ENCODE data around the gene TXNIP. TPM values are rescaled to one million over a fixed set of nuclear protein-coding genes. Genes with fewer than 3 reads are reported as not detected.
"Not testable (repeated sequence)": the region's sequence is repeated elsewhere in the genome, so short reads cannot be mapped to it uniquely, and the experiment has no call there.

Gene TXNIP
- total RNA-seq, 1 donor from 2014 or later, result 213 TPM

- Histone ChIP-seq H3K4me1 (no peaks in the 10 kb centered on the region), H2AFZ (replicated peaks) (no peak overlapping the region), H3K4me3 (no peak overlapping the region), H3F3A (ENCODE audit: low read depth) (peaks cover 17% of the 10 kb centered on the region), H3K27me3 (no peaks in the 10 kb centered on the region), H3K27ac (no peak overlapping the region), H3K9ac (no peak overlapping the region), H3K36me3 (no peaks in the 10 kb centered on the region), H4K20me1 (ENCODE audit: low read depth) (no peaks in the 10 kb centered on the region), H3K9me3 (ENCODE audit: low read depth) (no peaks in the 10 kb centered on the region), H3K4me2 (no peak overlapping the region), H3K79me2 (ENCODE audit: low read depth) (no peaks in the 10 kb centered on the region)
- no peak overlapping the region for H3K27ac Mint-ChIP-seq
- TF ChIP-seq EZH2phosphoT487 (IDR thresholded peaks at IDR 0.05) (no peak), CTCF (IDR thresholded peaks at IDR 0.05) (no peak), EZH2 (IDR thresholded peaks at IDR 0.05) (no peak)
- H3K27me3 Mint-ChIP-seq (ENCODE audit: insufficient read depth, low read depth), result peaks cover 20% of the 10 kb centered on the region
- peaks cover 4% of the 10 kb centered on the region for H3K36me3 Mint-ChIP-seq
- peaks cover 12% of the 10 kb centered on the region for H3K9me3 Mint-ChIP-seq
- H3K4me1 Mint-ChIP-seq, result peaks cover 15% of the 10 kb centered on the region
- no peak for DNase-seq (ENCODE audit: low spot score)
- no peak overlapping the region for H3K4me3 Mint-ChIP-seq
Measured at GRCh38 chr1:146031476-146031875, 35.1 kb upstream of the TXNIP start.

- Histone ChIP-seq H3K4me3 (no peak overlapping the region), H3K79me2 (ENCODE audit: low read depth) (no peaks in the 10 kb centered on the region), H3K4me2 (no peak overlapping the region), H2AFZ (replicated peaks) (no peak overlapping the region), H3K4me1 (no peaks in the 10 kb centered on the region), H3F3A (ENCODE audit: low read depth) (no peaks in the 10 kb centered on the region), H3K27ac (no peak overlapping the region), H4K20me1 (ENCODE audit: low read depth) (no peaks in the 10 kb centered on the region), H3K27me3 (no peaks in the 10 kb centered on the region), H3K9ac (no peak overlapping the region), H3K36me3 (no peaks in the 10 kb centered on the region), H3K9me3 (ENCODE audit: low read depth) (no peaks in the 10 kb centered on the region)
- H3K4me3 Mint-ChIP-seq, result no peak overlapping the region
- DNase-seq (ENCODE audit: low spot score), result no peak
- TF ChIP-seq CTCF (IDR thresholded peaks at IDR 0.05) (no peak), EZH2 (IDR thresholded peaks at IDR 0.05) (no peak), EZH2phosphoT487 (IDR thresholded peaks at IDR 0.05) (no peak)
- H3K36me3 Mint-ChIP-seq, result no peaks in the 10 kb centered on the region
- peaks cover 5% of the 10 kb centered on the region for H3K9me3 Mint-ChIP-seq
- H3K4me1 Mint-ChIP-seq, result peaks cover 4% of the 10 kb centered on the region
- H3K27me3 Mint-ChIP-seq (ENCODE audit: insufficient read depth, low read depth), result peaks cover 4% of the 10 kb centered on the region
- H3K27ac Mint-ChIP-seq, result no peak overlapping the region
Measured at GRCh38 chr1:146029117-146029516, 32.7 kb upstream of the TXNIP start.

GRCh38 chr1:146026650-146027049 is 30.3 kb upstream of the TXNIP start:
- not testable (repeated sequence) for H2AFZ ChIP-seq (replicated peaks); H3K9ac ChIP-seq; DNase-seq (ENCODE audit: low spot score); H3K27ac Mint-ChIP-seq; H3K4me1 Mint-ChIP-seq; H3F3A ChIP-seq (ENCODE audit: low read depth); H3K4me1 ChIP-seq; H3K36me3 Mint-ChIP-seq; H4K20me1 ChIP-seq (ENCODE audit: low read depth); H3K4me3 ChIP-seq; H3K4me2 ChIP-seq; H3K27me3 ChIP-seq; H3K9me3 Mint-ChIP-seq; H3K27me3 Mint-ChIP-seq (ENCODE audit: insufficient read depth, low read depth); H3K27ac ChIP-seq; H3K9me3 ChIP-seq (ENCODE audit: low read depth); H3K79me2 ChIP-seq (ENCODE audit: low read depth); H3K36me3 ChIP-seq; H3K4me3 Mint-ChIP-seq

GRCh38 chr1:146025787-146026495 is 29.6 kb upstream of the TXNIP start:
- not testable (repeated sequence) for H3K27ac Mint-ChIP-seq; H3K4me1 Mint-ChIP-seq; H3K9me3 ChIP-seq (ENCODE audit: low read depth); H3K36me3 ChIP-seq; H3K27ac ChIP-seq; H3K79me2 ChIP-seq (ENCODE audit: low read depth); H4K20me1 ChIP-seq (ENCODE audit: low read depth); H3K36me3 Mint-ChIP-seq; H3K4me3 ChIP-seq; H3K4me3 Mint-ChIP-seq; H3K27me3 Mint-ChIP-seq (ENCODE audit: insufficient read depth, low read depth); DNase-seq (ENCODE audit: low spot score); H3K4me2 ChIP-seq; H2AFZ ChIP-seq (replicated peaks); H3K4me1 ChIP-seq; H3K9ac ChIP-seq; H3K9me3 Mint-ChIP-seq; H3F3A ChIP-seq (ENCODE audit: low read depth)
- H3K27me3 ChIP-seq, result peaks cover 14% of the 10 kb centered on the region

All from neural progenitor cell (in vitro differentiated cells).